Activated CD4-positive, alpha-beta T cell treated with anti-CD3 and anti-CD28 coated beads, Interleukin-2, amount 10 ng/mL, durations not matched to agents 7 days and 5 days (primary cell): Measurements from ENCODE around the gene AFF1. TPM values are rescaled to one million over a fixed set of nuclear protein-coding genes. Genes with fewer than 3 reads are reported as not detected.

ENCODE experiments used
- CTCF ChIA-PET: fragments of 350-600 bp; sonication (Branson Sonifier 250); formaldehyde crosslinking; loops from one replicate; lab custom pipeline; 2021; ENCODE audit warnings: antibody characterized with exemption; lab: Charles Lee
- POLR2A ChIA-PET: fragments of 350-600 bp; sonication (Branson Sonifier 250); formaldehyde crosslinking; loops from one replicate; lab custom pipeline; 2021; ENCODE audit warnings: antibody characterized with exemption; lab: Charles Lee
- DNase-seq: peaks from one replicate; pipeline ENCODE4 v3.0.0-alpha.2; 2020
- H3K27ac Mint-ChIP-seq: one replicate; pipeline ENCODE4 v1.8.0; 2021; ENCODE audit warnings: mild to moderate bottlenecking, moderate library complexity, mixed read lengths
- H3K27me3 Mint-ChIP-seq: one replicate; pipeline ENCODE4 v1.8.0; 2021; ENCODE audit warnings: mixed read lengths
- H3K36me3 Mint-ChIP-seq: one replicate; pipeline ENCODE4 v1.8.0; 2021; ENCODE audit warnings: low read depth, mixed read lengths
- H3K4me1 Mint-ChIP-seq: one replicate; pipeline ENCODE4 v1.8.0; 2021; ENCODE audit warnings: mixed read lengths
- H3K4me3 Mint-ChIP-seq: one replicate; pipeline ENCODE4 v1.8.0; 2021; ENCODE audit warnings: mild to moderate bottlenecking, moderate library complexity, mixed read lengths
- H3K9me3 Mint-ChIP-seq: one replicate; pipeline ENCODE4 v1.8.0; 2021; ENCODE audit warnings: mixed read lengths
- total RNA-seq, 2 experiments: library from RNA; stranded (reverse); gene quantifications; one replicate each; pipeline ENCODE4 v1.2.3, GENCODE V29; 2021

Gene AFF1
- total RNA-seq, 2 experiments from 2014 or later, result 71.4 to 74.5 TPM

- ChIA-PET CTCF (interaction anchor here (0.7 to 1.3 kb wide), 4 partner anchors 78 to 195 kb away, joined by 3 to 4 read pairs (median 3); no protein-coding TSS in a partner anchor), POLR2A (no interaction called here)
- Mint-ChIP-seq H3K27me3 (no peaks in the 10 kb centered on the region), H3K9me3 (no peaks in the 10 kb centered on the region), H3K36me3 (peaks cover 6% of the 10 kb centered on the region), H3K27ac (no peak overlapping the region), H3K4me3 (no peak overlapping the region), H3K4me1 (peaks cover 5% of the 10 kb centered on the region)
- no peak for DNase-seq
These were observed 6.9 kb upstream of the AFF1 start for GRCh38 chr4:86927843-86928395.

- no peak for DNase-seq
- Mint-ChIP-seq H3K27me3 (no peaks in the 10 kb centered on the region), H3K36me3 (peaks cover 6% of the 10 kb centered on the region), H3K4me1 (peaks cover 6% of the 10 kb centered on the region), H3K27ac (no peak overlapping the region), H3K9me3 (no peaks in the 10 kb centered on the region), H3K4me3 (no peak overlapping the region)
- ChIA-PET POLR2A (no interaction called here), CTCF (interaction anchor here (0.6 to 1.3 kb wide), 3 partner anchors 53 to 79 kb away, joined by 3 to 4 read pairs (median 4); no protein-coding TSS in a partner anchor)
These were observed 6.2 kb upstream of the AFF1 start for GRCh38 chr4:86928400-86929255.

GRCh38 chr4:86934147-86934770, 552 bp upstream of the AFF1 start:
- ChIA-PET POLR2A (interaction anchor here (0.6 to 2.9 kb wide), 2 partner anchors 72 to 151 kb away, joined by 3 to 37 read pairs; no protein-coding TSS in a partner anchor), CTCF (interaction anchor here (0.7 to 3.5 kb wide), 15 partner anchors 9 to 339 kb away, joined by 3 to 23 read pairs (median 4); no protein-coding TSS in a partner anchor)
- Mint-ChIP-seq H3K36me3 (peaks cover 16% of the 10 kb centered on the region), H3K4me3 (peak overlapping the region; percentile 83), H3K27ac (peak overlapping the region; percentile 94), H3K9me3 (no peaks in the 10 kb centered on the region), H3K27me3 (no peaks in the 10 kb centered on the region), H3K4me1 (peaks cover 39% of the 10 kb centered on the region)
- peak; percentile 9 for DNase-seq

- Mint-ChIP-seq H3K4me1 (peaks cover 49% of the 10 kb centered on the region), H3K4me3 (peak overlapping the region; percentile 82)
These were observed 698 bp downstream of the AFF1 start for GRCh38 chr4:86935566-86935852.

DNA sequence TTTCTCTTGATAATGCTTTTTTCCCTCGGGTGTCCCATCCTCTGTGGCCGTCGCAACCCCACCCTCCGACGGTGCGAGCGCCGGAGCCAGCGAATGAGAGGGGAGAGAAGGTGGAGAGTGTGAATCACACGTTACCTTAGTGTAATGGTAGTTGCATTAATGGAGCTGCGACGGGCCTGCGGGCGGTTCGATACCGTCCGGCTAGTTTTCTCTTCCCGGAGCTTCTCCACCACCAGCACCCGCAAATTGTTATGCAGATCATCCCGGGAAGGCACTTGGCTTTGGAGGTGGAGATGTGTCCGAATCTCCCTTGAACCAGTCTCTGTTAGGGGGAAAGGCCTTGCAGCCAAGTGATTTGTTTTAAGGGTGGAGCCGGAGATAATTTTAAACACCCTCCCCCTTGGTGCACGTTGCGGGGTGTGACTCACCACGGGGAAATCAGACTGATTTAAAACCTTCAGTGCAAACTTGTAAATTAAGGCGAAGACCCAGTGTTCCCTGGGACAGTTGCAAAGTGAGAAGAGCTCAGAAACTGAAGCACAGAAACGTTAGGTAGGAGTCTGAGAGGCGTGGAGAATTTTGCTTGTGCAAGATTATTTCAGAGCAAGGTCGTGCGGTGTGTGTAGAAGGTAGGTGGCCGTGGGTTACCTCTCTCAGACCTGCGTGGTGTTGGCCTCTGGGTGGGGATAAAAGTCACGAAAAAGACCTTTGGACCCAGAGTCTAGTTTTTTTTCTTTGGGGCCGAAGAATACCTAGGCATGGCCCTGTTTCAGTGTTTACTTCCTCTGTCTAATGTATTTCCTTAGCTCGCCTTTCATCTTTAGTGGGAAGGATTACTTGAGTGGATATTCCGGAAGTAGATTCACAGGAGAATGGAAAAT, 1.3 kb downstream of the AFF1 start:
- Mint-ChIP-seq H3K9me3 (no peaks in the 10 kb centered on the region), H3K4me3 (peak overlapping the region; percentile 82), H3K36me3 (peaks cover 12% of the 10 kb centered on the region), H3K27me3 (no peaks in the 10 kb centered on the region), H3K4me1 (peaks cover 51% of the 10 kb centered on the region), H3K27ac (peak overlapping the region; percentile 94)
- ChIA-PET CTCF (interaction anchor here (0.8 to 3.5 kb wide), 8 partner anchors 9 to 156 kb away, joined by 3 to 23 read pairs (median 6); no protein-coding TSS in a partner anchor), POLR2A (interaction anchor here (2.9 kb wide), 1 partner anchor 70 kb away, joined by 37 read pairs; no protein-coding TSS in a partner anchor)
- DNase-seq, result peak; percentile 80

More at GRCh38 chr4:86935566-86935852, 698 bp downstream of the AFF1 start:
- ChIA-PET POLR2A (interaction anchor here (2.9 kb wide), 1 partner anchor 71 kb away, joined by 37 read pairs; no protein-coding TSS in a partner anchor), CTCF (interaction anchor here (1.1 to 3.5 kb wide), 6 partner anchors 14 to 70 kb away, joined by 3 to 23 read pairs (median 6); no protein-coding TSS in a partner anchor)
- no peak for DNase-seq
- H3K27ac Mint-ChIP-seq, result peak overlapping the region; percentile 94
- H3K27me3 Mint-ChIP-seq, result no peaks in the 10 kb centered on the region
- H3K9me3 Mint-ChIP-seq, result no peaks in the 10 kb centered on the region
- H3K36me3 Mint-ChIP-seq, result peaks cover 12% of the 10 kb centered on the region

GRCh38 chr4:86938771-86939520, 4.1 kb downstream of the AFF1 start:
- peak; percentile 29 for DNase-seq
- Mint-ChIP-seq H3K27me3 (no peaks in the 10 kb centered on the region), H3K4me3 (peak overlapping the region; percentile 63), H3K9me3 (no peaks in the 10 kb centered on the region), H3K36me3 (peaks cover 18% of the 10 kb centered on the region), H3K27ac (peak overlapping the region; percentile 90), H3K4me1 (peaks cover 53% of the 10 kb centered on the region)
- POLR2A ChIA-PET, result interaction anchor here (1.0 to 1.5 kb wide), 2 partner anchors 67 kb away, joined by 3 to 4 read pairs; no protein-coding TSS in a partner anchor
- CTCF ChIA-PET, result interaction anchor here (0.7 to 2.1 kb wide), 5 partner anchors 17 to 260 kb away, joined by 3 to 9 read pairs (median 4); partner anchors contain the start of gene C4orf36

DNA sequence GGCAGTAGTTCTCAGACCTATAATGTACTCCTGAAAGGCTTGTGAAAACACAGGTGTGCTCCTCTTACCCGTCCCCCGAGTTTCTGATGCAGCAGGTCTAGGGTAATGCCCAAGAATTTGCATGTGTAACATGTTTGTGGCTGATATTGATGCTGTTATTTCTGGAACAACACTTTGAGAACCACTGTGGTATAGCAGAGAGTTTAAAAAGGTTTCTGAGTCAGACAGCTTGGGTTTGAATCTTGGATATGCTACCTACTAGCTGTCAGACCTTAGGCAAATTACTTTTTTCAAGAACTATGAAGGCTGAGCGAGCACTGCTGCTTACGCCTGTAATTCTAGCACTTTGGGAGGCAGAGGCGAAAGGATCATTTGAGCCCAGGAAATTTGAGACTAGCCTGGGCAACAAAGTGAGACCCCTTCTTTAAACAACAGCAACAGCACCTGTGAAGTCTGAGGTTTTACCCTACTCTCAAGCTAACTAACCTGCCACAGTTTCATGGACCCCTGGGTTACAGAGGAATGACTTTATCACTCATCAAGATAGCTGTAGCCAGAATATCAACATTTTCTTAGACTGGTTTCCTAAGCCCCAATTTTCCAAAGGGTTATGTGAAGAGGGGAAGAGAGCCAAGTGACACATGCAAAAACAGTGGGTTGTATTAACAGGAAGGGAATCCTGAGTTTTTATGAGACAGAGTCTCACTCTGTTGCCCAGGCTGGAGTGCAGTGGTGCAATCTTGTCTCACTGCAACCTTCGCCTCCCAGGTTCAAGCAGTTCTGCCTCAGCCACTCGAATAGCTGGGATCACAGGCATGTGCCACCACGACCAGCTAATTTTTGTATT, 5.1 kb downstream of the AFF1 start:
- H3K27me3 Mint-ChIP-seq, result no peaks in the 10 kb centered on the region
- H3K27ac Mint-ChIP-seq, result peak overlapping the region; percentile 90
- POLR2A ChIA-PET, result interaction anchor here (1.0 kb wide), 1 partner anchor 66 kb away, joined by 3 read pairs; no protein-coding TSS in a partner anchor
- CTCF ChIA-PET, result interaction anchor here (0.6 to 2.1 kb wide), 4 partner anchors 18 to 81 kb away, joined by 3 to 9 read pairs (median 4); no protein-coding TSS in a partner anchor
- peaks cover 18% of the 10 kb centered on the region for H3K36me3 Mint-ChIP-seq
- no peak for DNase-seq
- peaks cover 48% of the 10 kb centered on the region for H3K4me1 Mint-ChIP-seq
- no peaks in the 10 kb centered on the region for H3K9me3 Mint-ChIP-seq
- H3K4me3 Mint-ChIP-seq, result peak overlapping the region; percentile 63

DNA sequence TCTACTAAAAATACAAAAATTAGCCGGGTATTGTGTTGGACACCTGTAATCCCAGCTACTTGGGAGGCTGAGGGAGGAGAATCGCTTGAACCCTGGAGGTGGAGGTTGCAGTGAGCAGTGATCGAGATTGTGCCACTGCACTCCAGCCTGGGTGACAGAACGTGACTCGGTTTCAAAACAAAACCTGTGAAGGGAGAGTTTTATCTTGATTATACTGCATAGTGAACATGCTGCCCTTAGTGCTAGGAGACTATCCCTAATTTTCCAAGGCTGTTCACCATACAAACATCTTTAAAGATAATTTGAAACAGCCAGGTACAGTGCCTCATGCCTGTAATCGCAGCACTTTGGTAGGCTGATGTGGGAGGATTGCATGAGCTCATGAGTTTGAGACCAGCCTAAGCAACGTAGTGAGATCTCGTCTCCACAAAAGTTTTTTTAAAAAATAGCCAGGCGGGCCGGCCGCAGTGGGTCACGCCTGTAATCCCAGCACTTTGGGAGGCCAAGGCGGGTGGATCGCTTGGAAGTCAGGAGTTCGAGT, 6.2 kb downstream of the AFF1 start:
- Mint-ChIP-seq H3K9me3 (no peaks in the 10 kb centered on the region), H3K36me3 (peaks cover 18% of the 10 kb centered on the region), H3K27me3 (no peaks in the 10 kb centered on the region), H3K27ac (no peak overlapping the region), H3K4me3 (no peak overlapping the region), H3K4me1 (peaks cover 54% of the 10 kb centered on the region)
- DNase-seq, result no peak
- ChIA-PET POLR2A (no interaction called here), CTCF (interaction anchor here (0.9 kb wide), 1 partner anchor 32 kb away, joined by 3 read pairs; no protein-coding TSS in a partner anchor)

DNA sequence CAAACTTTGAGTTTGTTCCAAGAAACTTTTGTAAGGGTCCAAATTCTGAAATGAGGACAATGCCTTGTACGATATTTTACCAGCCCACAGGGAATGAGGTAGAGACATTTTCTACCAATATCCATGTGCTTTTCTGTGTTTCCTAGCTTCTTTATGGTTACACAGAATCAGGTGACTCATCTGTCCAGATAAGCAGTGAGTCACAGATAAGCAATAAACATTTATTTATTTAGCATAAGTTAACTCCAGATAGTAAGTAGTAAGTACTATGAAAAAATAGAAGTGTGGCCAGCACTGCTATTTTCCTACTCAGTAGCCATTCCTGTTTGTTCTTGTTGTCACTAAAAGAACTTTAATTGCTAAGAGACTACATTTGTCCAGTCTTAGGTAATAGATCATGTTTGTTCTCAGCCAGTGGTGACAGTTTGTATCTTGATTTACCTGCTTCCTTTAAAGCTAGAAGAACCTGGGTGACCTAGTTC, 7.4 kb downstream of the AFF1 start:
- no peak overlapping the region for H3K27ac Mint-ChIP-seq
- H3K4me3 Mint-ChIP-seq, result no peak overlapping the region
- H3K36me3 Mint-ChIP-seq, result peaks cover 15% of the 10 kb centered on the region
- no peaks in the 10 kb centered on the region for H3K27me3 Mint-ChIP-seq
- no peak for DNase-seq
- CTCF ChIA-PET, result interaction anchor here (0.8 to 0.9 kb wide), 3 partner anchors 9 to 33 kb away, joined by 3 to 5 read pairs (median 4); no protein-coding TSS in a partner anchor
- H3K9me3 Mint-ChIP-seq, result no peaks in the 10 kb centered on the region
- POLR2A ChIA-PET, result interaction anchor here (0.6 kb wide), 1 partner anchor 48 kb away, joined by 6 read pairs; no protein-coding TSS in a partner anchor
- H3K4me1 Mint-ChIP-seq, result peaks cover 51% of the 10 kb centered on the region
